Stimulated activated CD4-positive, alpha-beta T cell treated with anti-CD3 and anti-CD28 coated beads, Interleukin-4, amount 100 ng/mL, for 24 hours (primary cell): ENCODE data around the gene RBM44.
A peak's percentile ranks its signal among the peaks of the same experiment; 100 is the strongest.
"Not testable (repeated sequence)": the region's sequence is repeated elsewhere in the genome, so short reads cannot be mapped to it uniquely, and the experiment has no call there.

Experiments
- DNase-seq: peaks from one replicate; pipeline ENCODE4 v3.0.0-alpha.2; 2020

The RBM44 gene

GRCh38 chr2:237798236-237799059 lies at the start of gene RBM44:
Gene RBM44, plus strand, starts transcription at chr2:237798779. Its CDS starts 14,831 bp downstream, at chr2:237813610.
- DNase-seq, result no peak

GRCh38 chr2:237749002-237749401 lies 49.6 kb upstream of the RBM44 start:
- DNase-seq, result no peak

- no peak for DNase-seq
These were observed 48.6 kb upstream of the RBM44 start for GRCh38 chr2:237749961-237750360.

- not testable (repeated sequence) for DNase-seq
These were observed 48.1 kb upstream of the RBM44 start for GRCh38 chr2:237750441-237750840.

GRCh38 chr2:237752761-237753165 lies 45.8 kb upstream of the RBM44 start:
- DNase-seq, result peak; percentile 24

GRCh38 chr2:237754182-237754581 lies 44.4 kb upstream of the RBM44 start:
- DNase-seq, result no peak

- DNase-seq, result no peak
These were observed 43.8 kb upstream of the RBM44 start for GRCh38 chr2:237754626-237755248.

GRCh38 chr2:237757616-237758015 lies 41.0 kb upstream of the RBM44 start:
- no peak for DNase-seq

- no peak for DNase-seq
These were observed 40.4 kb upstream of the RBM44 start for GRCh38 chr2:237758185-237758584.

GRCh38 chr2:237759176-237759575 lies 39.4 kb upstream of the RBM44 start:
- no peak for DNase-seq

- no peak for DNase-seq
These were observed 37.8 kb upstream of the RBM44 start for GRCh38 chr2:237760506-237761502.

- not testable (repeated sequence) for DNase-seq
These were observed 36.0 kb upstream of the RBM44 start for GRCh38 chr2:237762291-237763182.

- DNase-seq, result no peak
These were observed 34.8 kb upstream of the RBM44 start for GRCh38 chr2:237763812-237764211.

- not testable (repeated sequence) for DNase-seq
These were observed 33.5 kb upstream of the RBM44 start for GRCh38 chr2:237765122-237765521.

- no peak for DNase-seq
These were observed 32.7 kb upstream of the RBM44 start for GRCh38 chr2:237765875-237766274.

- DNase-seq, result no peak
These were observed 32.2 kb upstream of the RBM44 start for GRCh38 chr2:237766340-237766739.

GRCh38 chr2:237772513-237772912 lies 26.1 kb upstream of the RBM44 start:
- no peak for DNase-seq

- no peak for DNase-seq
These were observed 24.8 kb upstream of the RBM44 start for GRCh38 chr2:237773826-237774225.

GRCh38 chr2:237774811-237775553 lies 23.6 kb upstream of the RBM44 start:
- DNase-seq, result peak; percentile 49

GRCh38 chr2:237779521-237779920 lies 19.1 kb upstream of the RBM44 start:
- no peak for DNase-seq

- DNase-seq, result no peak
These were observed 16.4 kb upstream of the RBM44 start for GRCh38 chr2:237782181-237782580.
